HTR-8/SVneo (cell line): ENCODE results near the gene NBEA.
"Not testable (repeated sequence)": the region's sequence is repeated elsewhere in the genome, so short reads cannot be mapped to it uniquely, and the experiment has no call there.

Experiments
- DNase-seq: peaks from one replicate; pipeline ENCODE4 v3.0.0; 2011; ENCODE audit warnings: low spot score, mixed read lengths; ENCODE audit not compliant: insufficient read length
- FAIRE-seq: peaks from 2 replicates; lab custom pipeline; 2011; peaks lifted over from hg19 to GRCh38; lab: Jason Lieb, UNC

NBEA gene

GRCh38 chr13:34944751-34945150 lies 2.7 kb downstream of the NBEA start:
- FAIRE-seq (no peak), DNase-seq (no peak)

DNA sequence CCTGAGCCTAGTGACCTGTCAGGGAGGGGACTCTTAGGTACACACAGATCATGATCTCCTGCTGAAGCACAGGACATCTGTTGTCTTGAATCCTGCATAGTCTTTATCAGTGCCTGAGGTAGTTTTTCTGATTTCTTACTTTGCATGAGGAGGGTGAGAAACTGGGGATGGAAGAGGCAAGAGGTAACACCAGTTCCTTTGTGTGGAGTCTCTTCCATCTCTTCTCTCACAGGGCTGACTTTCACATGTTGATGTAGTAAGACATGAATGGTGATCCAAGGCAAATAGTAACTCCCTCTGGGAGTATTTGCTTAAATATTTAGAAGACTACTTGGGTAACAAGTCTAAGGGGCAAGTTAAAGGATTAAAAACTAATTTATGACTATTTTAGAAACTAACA lies 9.5 kb downstream of the NBEA start:
- FAIRE-seq = no peak
- no peak for DNase-seq

GRCh38 chr13:34959489-34959888 lies 17.4 kb downstream of the NBEA start:
- DNase-seq (no peak), FAIRE-seq (no peak)

DNA sequence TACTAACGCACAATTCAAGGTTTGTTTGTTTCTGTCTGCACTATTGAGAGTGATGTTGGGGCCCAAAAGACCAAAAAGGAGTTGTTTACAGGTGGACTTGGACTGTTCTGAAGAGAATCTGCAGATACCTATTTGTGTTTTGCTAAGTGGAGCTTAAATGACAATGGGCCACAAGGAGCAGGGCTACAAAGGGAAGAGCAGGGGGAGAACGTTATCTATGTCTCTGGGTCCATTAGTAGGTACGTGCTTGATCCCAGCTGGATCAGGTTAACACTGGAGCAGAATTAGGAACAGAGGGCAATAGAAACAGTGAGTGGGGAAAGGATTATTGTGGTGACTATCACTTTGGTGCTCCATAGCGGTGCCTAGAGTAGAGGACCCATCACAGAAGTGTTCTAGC lies 22.5 kb downstream of the NBEA start:
- no peak for FAIRE-seq

GRCh38 chr13:34967851-34968562 lies 25.9 kb downstream of the NBEA start:
- no peak for FAIRE-seq
- DNase-seq = no peak

More for the DNA sequence above, 22.5 kb downstream of the NBEA start:
- no peak for DNase-seq

DNA sequence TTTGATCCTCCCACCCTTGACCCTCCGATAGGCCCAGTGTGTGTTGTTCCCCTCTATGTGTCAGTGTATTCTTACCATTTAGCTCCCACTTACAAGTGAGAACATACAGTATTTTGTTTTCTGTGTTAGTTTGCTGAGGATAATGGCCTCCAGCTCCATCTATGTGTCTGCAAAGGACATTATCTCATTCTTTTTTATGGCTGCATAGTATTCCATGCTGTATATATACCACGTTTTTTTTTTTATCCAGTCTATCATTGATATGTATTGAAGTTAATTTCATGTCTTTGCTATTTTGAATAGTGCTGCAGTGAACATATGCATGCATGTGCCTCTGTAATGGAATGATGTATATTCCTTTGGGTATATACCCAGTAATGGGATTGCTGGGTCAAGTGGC lies 27.5 kb downstream of the NBEA start:
- DNase-seq, FAIRE-seq: not testable (repeated sequence)

GRCh38 chr13:34970961-34971360 lies 28.9 kb downstream of the NBEA start:
- FAIRE-seq = no peak
- no peak for DNase-seq

DNA sequence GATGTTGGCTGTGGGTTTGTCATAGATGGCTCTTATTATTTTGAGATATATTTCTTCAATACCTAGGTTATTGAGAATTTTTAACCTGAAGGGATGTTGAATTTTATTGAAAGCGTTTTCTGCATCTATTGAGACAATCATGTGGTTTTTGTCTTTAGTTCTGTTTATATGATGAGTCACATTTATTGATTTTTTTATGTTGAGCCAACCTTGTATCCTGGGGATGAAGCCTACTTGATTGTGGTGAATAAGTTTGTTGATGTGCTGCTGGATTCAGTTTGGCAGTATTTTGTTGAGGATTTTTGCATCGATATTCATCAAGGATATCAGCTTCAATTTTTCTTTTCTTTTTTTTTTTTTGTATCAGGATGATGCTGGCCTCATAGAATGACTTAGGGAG lies 29.4 kb downstream of the NBEA start:
- FAIRE-seq (no peak), DNase-seq (no peak)

- FAIRE-seq, DNase-seq: not testable (repeated sequence)
These were observed 43.1 kb downstream of the NBEA start for GRCh38 chr13:34985199-34985598.

- DNase-seq (no peak), FAIRE-seq (no peak)
These were observed 46.3 kb downstream of the NBEA start for GRCh38 chr13:34988330-34988791.

- DNase-seq (no peak), FAIRE-seq (no peak)
These were observed 48.5 kb downstream of the NBEA start for GRCh38 chr13:34990399-34991214.

DNA sequence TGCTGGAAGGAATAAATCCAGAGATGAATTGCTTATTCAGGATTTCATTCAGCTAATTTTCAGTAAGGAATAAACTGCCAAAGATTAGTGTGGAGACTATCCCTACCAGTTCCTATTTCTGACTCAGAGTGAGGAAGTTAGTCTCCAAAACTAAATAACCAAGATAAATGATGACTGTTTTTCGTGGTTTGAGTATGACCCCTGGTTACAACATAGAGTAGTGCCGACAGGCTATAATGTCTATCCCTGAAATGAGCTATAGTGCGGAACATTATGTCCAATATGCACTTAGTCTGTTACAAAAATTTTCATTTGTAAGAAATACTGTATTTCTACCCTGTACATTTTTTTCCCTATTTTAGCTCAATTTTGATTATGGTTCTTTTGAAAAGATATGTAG lies 51.4 kb downstream of the NBEA start:
- DNase-seq = no peak
- FAIRE-seq = no peak

DNA sequence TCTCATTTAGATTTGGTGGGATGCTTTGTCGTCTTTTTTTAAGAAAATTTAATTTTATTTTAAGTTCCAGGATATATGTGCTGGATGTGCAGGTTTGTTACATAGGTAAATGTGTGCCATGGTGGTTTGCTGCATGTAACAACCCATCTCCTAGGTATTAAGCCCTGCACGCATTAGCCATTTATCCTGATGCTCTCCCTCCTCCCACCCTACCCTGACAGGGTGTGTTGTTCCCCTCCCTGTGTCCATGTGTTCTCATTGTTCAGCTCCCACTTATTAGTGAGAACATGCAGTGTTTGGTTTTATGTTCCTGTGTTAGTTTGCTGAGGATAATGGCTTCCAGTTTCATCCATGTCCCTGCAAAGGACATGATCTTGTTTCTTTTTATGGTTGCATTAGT lies 61.7 kb downstream of the NBEA start:
- FAIRE-seq, DNase-seq: not testable (repeated sequence)

DNA sequence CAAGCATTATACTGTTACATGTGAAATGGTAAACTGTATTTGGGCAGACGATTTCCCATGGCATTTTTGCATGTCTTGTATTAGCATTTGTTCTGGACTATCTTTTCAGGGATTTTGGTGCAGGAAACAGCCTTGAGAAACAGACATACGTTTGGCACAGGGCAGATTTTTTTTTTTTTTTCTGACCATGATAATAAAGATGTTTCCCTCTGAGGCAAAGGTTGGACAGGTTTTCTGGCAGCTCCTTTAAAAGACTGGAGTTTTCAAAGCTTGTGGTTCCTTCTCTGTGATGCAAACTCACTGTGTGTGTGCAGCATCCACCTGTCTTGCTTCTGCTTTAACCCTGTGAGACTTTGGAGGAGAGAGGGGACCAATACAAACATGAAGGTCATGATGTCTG lies 63.0 kb downstream of the NBEA start:
- FAIRE-seq = no peak
- no peak for DNase-seq

DNA sequence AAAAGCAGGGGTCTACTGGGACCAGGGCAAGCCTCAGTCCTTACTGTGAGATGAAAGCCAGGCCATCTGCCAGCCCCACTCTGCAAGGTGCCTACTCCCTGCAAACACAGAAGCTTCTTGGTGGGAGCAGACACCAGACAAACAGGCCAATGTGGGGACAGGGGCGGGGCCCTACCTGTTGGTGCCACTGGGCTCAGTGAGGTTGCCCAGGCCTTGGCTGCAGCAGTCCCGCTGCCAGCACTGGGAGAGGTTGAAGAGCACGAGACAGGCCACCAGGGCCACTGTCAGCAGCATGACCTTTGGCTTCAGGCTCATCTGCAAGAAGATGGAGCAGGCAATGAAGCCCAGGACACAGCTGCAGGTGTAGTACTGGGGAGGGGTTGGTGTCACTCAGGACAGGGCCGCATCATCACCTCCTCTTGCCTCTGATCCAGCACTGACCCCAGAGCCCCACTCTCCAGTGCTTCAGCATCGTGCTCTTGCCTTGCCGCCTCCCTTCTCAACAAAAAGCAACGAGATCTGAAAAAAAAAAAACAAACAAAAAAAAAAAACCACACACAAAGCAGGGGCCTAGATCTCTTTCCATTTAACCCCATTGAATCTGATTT lies 72.6 kb downstream of the NBEA start:
- FAIRE-seq (no peak), DNase-seq (no peak)

- no peak for DNase-seq
- no peak for FAIRE-seq
These were observed 74.5 kb downstream of the NBEA start for GRCh38 chr13:35016362-35017112.

GRCh38 chr13:35025314-35025713 lies 83.2 kb downstream of the NBEA start:
- FAIRE-seq (no peak), DNase-seq (no peak)

- FAIRE-seq = no peak
- DNase-seq = no peak
These were observed 86.3 kb downstream of the NBEA start for GRCh38 chr13:35028338-35028867.

- DNase-seq (no peak), FAIRE-seq (no peak)
These were observed 96.9 kb downstream of the NBEA start for GRCh38 chr13:35039012-35039411.

DNA sequence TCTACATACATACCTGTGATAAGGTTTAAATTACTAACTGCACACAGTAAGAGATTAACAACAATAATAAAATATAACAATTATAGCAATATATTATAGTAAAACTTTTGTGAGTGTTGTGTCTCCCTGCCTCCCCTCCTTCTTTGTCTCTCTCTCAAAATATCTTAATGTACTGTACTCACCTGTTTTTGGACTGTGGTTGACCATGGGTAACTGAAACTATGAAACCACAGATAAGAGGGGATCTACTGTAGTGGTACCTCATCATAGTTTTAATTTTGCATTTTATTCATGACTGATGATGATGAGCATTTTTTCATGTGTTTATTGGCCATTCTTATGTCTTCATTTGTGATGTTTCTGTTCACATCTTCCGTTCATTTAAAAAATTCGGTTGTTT lies 104.5 kb downstream of the NBEA start:
- DNase-seq (no peak), FAIRE-seq (no peak)
